NB4 (cell line): ENCODE data around the gene PRR3.

Experiments used
- POLR2A ChIP-seq: IDR thresholded peaks from 2 replicates; pipeline ENCODE4 v1.6.1; 2011; ENCODE audit warnings: mild to moderate bottlenecking; ENCODE audit not compliant: insufficient read length; ENCODE audit errors: extremely low read depth
- TF ChIP-seq, protein P1 (sequence below): IDR thresholded peaks from one replicate; pipeline ENCODE4 v1.5.1; 2012; ENCODE audit warnings: low read depth, low read length

GRCh38 chr6:30544666-30545272 is 12.3 kb upstream of the PRR3 start:
- TF ChIP-seq, protein P1, sequence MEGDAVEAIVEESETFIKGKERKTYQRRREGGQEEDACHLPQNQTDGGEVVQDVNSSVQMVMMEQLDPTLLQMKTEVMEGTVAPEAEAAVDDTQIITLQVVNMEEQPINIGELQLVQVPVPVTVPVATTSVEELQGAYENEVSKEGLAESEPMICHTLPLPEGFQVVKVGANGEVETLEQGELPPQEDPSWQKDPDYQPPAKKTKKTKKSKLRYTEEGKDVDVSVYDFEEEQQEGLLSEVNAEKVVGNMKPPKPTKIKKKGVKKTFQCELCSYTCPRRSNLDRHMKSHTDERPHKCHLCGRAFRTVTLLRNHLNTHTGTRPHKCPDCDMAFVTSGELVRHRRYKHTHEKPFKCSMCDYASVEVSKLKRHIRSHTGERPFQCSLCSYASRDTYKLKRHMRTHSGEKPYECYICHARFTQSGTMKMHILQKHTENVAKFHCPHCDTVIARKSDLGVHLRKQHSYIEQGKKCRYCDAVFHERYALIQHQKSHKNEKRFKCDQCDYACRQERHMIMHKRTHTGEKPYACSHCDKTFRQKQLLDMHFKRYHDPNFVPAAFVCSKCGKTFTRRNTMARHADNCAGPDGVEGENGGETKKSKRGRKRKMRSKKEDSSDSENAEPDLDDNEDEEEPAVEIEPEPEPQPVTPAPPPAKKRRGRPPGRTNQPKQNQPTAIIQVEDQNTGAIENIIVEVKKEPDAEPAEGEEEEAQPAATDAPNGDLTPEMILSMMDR, result peak; percentile 90
- no peak for TF ChIP-seq POLR2A
